ENCODE measurements around the gene PLAAT2. TPM values are rescaled to one million over a fixed set of nuclear protein-coding genes. Genes with fewer than 3 reads are reported as not detected.
"Not testable (repeated sequence)": the region's sequence is repeated elsewhere in the genome, so short reads cannot be mapped to it uniquely, and the experiment has no call there.

Gene PLAAT2
- total and polyA plus RNA-seq, 2 donors: not detected

- Histone ChIP-seq H3K36me3 (ENCODE audit: insufficient read depth) (no peaks in the 10 kb centered on the region), H3K4me3 (ENCODE audit: low read depth, low read length) (no peak overlapping the region), H3K4me1 (ENCODE audit: insufficient read depth) (no peaks in the 10 kb centered on the region), H3K27ac (ENCODE audit: low read depth) (no peak overlapping the region)
- DNase-seq (ENCODE audit: extremely low spot score): no peak
- WGBS: 86% methylated on average over 4 of the region's 4 CpGs
Measured at GRCh38 chr11:63595296-63595695, 32.1 kb upstream of the PLAAT2 start.

GRCh38 chr11:63592975-63593395 is 29.8 kb upstream of the PLAAT2 start:
- no peak overlapping the region for H3K27ac ChIP-seq (ENCODE audit: low read depth)
- no peaks in the 10 kb centered on the region for H3K36me3 ChIP-seq (ENCODE audit: insufficient read depth)
- H3K4me3 ChIP-seq (ENCODE audit: low read depth, low read length): no peak overlapping the region
- no peaks in the 10 kb centered on the region for H3K4me1 ChIP-seq (ENCODE audit: insufficient read depth)
- no peak for DNase-seq (ENCODE audit: extremely low spot score)
- 74% methylated on average over 4 of the region's 4 CpGs for WGBS

- no peaks in the 10 kb centered on the region for H3K36me3 ChIP-seq (ENCODE audit: insufficient read depth)
- WGBS: 91% methylated on average over 18 of the region's 18 CpGs
- H3K4me3 ChIP-seq (ENCODE audit: low read depth, low read length): no peak overlapping the region
- H3K4me1 ChIP-seq (ENCODE audit: insufficient read depth): no peaks in the 10 kb centered on the region
- H3K27ac ChIP-seq (ENCODE audit: low read depth): no peak overlapping the region
- no peak for DNase-seq (ENCODE audit: extremely low spot score)
Measured at GRCh38 chr11:63590024-63590788, 27.0 kb upstream of the PLAAT2 start.

- H3K36me3 ChIP-seq (ENCODE audit: insufficient read depth): no peaks in the 10 kb centered on the region
- H3K4me3 ChIP-seq (ENCODE audit: low read depth, low read length): no peak overlapping the region
- DNase-seq (ENCODE audit: extremely low spot score): no peak
- no peak overlapping the region for H3K27ac ChIP-seq (ENCODE audit: low read depth)
- no peaks in the 10 kb centered on the region for H3K4me1 ChIP-seq (ENCODE audit: insufficient read depth)
- WGBS: 53% methylated on average over 3 of the region's 3 CpGs
Measured at GRCh38 chr11:63589000-63589399, 25.8 kb upstream of the PLAAT2 start.

GRCh38 chr11:63586451-63587166 is 23.4 kb upstream of the PLAAT2 start:
- no peak overlapping the region for H3K4me3 ChIP-seq (ENCODE audit: low read depth, low read length)
- no peaks in the 10 kb centered on the region for H3K4me1 ChIP-seq (ENCODE audit: insufficient read depth)
- no peaks in the 10 kb centered on the region for H3K36me3 ChIP-seq (ENCODE audit: insufficient read depth)
- no peak for DNase-seq (ENCODE audit: extremely low spot score)
- H3K27ac ChIP-seq (ENCODE audit: low read depth): no peak overlapping the region
- 91% methylated on average over 6 of the region's 6 CpGs for WGBS

GRCh38 chr11:63583357-63583677 is 20.1 kb upstream of the PLAAT2 start:
- H3K27ac ChIP-seq (ENCODE audit: low read depth): no peak overlapping the region
- no peaks in the 10 kb centered on the region for H3K4me1 ChIP-seq (ENCODE audit: insufficient read depth)
- H3K36me3 ChIP-seq (ENCODE audit: insufficient read depth): no peaks in the 10 kb centered on the region
- DNase-seq (ENCODE audit: extremely low spot score): no peak
- no peak overlapping the region for H3K4me3 ChIP-seq (ENCODE audit: low read depth, low read length)

- H3K27ac ChIP-seq (ENCODE audit: low read depth); H3K4me3 ChIP-seq (ENCODE audit: low read depth, low read length); DNase-seq (ENCODE audit: extremely low spot score); H3K4me1 ChIP-seq (ENCODE audit: insufficient read depth); H3K36me3 ChIP-seq (ENCODE audit: insufficient read depth): not testable (repeated sequence)
- 68% methylated on average over 7 of the region's 7 CpGs for WGBS
Measured at GRCh38 chr11:63581224-63581623, 18.0 kb upstream of the PLAAT2 start.

- H3K36me3 ChIP-seq (ENCODE audit: insufficient read depth); H3K4me3 ChIP-seq (ENCODE audit: low read depth, low read length); H3K4me1 ChIP-seq (ENCODE audit: insufficient read depth); DNase-seq (ENCODE audit: extremely low spot score); H3K27ac ChIP-seq (ENCODE audit: low read depth): not testable (repeated sequence)
- 85% methylated on average over 2 of the region's 3 CpGs for WGBS
Measured at GRCh38 chr11:63578882-63579281, 15.7 kb upstream of the PLAAT2 start.

- Histone ChIP-seq H3K4me3 (ENCODE audit: low read depth, low read length) (peak overlapping the region; percentile 12), H3K27ac (ENCODE audit: low read depth) (peak overlapping the region; percentile 14), H3K4me1 (ENCODE audit: insufficient read depth) (peaks cover 2% of the 10 kb centered on the region), H3K36me3 (ENCODE audit: insufficient read depth) (no peaks in the 10 kb centered on the region)
- WGBS: 26% methylated on average over 10 of the region's 10 CpGs
- peak; percentile 14 for DNase-seq (ENCODE audit: extremely low spot score)
Measured at GRCh38 chr11:63574856-63575602, 11.8 kb upstream of the PLAAT2 start.

- peak; percentile 47 for DNase-seq (ENCODE audit: extremely low spot score)
- 32% methylated on average over 15 of the region's 15 CpGs for WGBS
Measured at GRCh38 chr11:63573881-63574855, 11.0 kb upstream of the PLAAT2 start.

GRCh38 chr11:63572026-63572688 is 9.0 kb upstream of the PLAAT2 start:
- Histone ChIP-seq H3K4me3 (ENCODE audit: low read depth, low read length) (no peak overlapping the region), H3K36me3 (ENCODE audit: insufficient read depth) (no peaks in the 10 kb centered on the region), H3K4me1 (ENCODE audit: insufficient read depth) (peaks cover 2% of the 10 kb centered on the region), H3K27ac (ENCODE audit: low read depth) (no peak overlapping the region)
- DNase-seq (ENCODE audit: extremely low spot score): no peak
- 53% methylated on average over 3 of the region's 3 CpGs for WGBS

More at GRCh38 chr11:63573881-63574855, 11.0 kb upstream of the PLAAT2 start:
- peak overlapping the region; percentile 78 for H3K27ac ChIP-seq (ENCODE audit: low read depth)
- peaks cover 2% of the 10 kb centered on the region for H3K4me1 ChIP-seq (ENCODE audit: insufficient read depth)
- peak overlapping the region; percentile 12 for H3K4me3 ChIP-seq (ENCODE audit: low read depth, low read length)
- no peaks in the 10 kb centered on the region for H3K36me3 ChIP-seq (ENCODE audit: insufficient read depth)

GRCh38 chr11:63569570-63569969 is 6.4 kb upstream of the PLAAT2 start:
- WGBS: 91% methylated on average over 3 of the region's 3 CpGs
- Histone ChIP-seq H3K27ac (ENCODE audit: low read depth) (no peak overlapping the region), H3K36me3 (ENCODE audit: insufficient read depth) (no peaks in the 10 kb centered on the region), H3K4me1 (ENCODE audit: insufficient read depth) (no peaks in the 10 kb centered on the region), H3K4me3 (ENCODE audit: low read depth, low read length) (no peak overlapping the region)
- DNase-seq (ENCODE audit: extremely low spot score): no peak
